ENCODE results near the gene LAMC1.

LAMC1 gene

GRCh38 chr1:183152180-183152579 lies 129.0 kb downstream of the LAMC1 start:
- DNase-seq, result no peak

DNA sequence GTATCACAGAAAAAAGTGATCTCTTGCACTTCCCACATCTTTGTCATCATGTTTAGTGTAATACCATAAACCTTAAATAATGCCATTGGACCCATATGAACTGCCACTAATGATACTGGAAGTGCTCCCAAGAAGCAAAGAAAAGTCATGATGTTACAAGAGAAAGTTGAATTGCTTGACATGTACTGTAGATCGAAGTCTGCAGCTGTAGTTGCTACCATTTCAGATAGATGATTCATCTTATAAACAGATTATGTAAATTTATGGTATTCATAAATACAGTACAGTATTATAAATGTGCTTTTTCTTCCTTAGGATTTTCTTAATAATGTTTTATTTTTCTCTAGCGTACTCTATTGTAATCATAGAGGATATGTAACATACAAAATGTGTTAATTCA lies 132.7 kb downstream of the LAMC1 start:
- DNase-seq, result no peak

GRCh38 chr1:183159960-183160359 lies 136.7 kb downstream of the LAMC1 start:
- DNase-seq, result no peak

GRCh38 chr1:183161391-183161790 lies 138.2 kb downstream of the LAMC1 start:
- DNase-seq, result no peak

- no peak for DNase-seq
These were observed 140.1 kb downstream of the LAMC1 start for GRCh38 chr1:183163316-183163715.

- DNase-seq, result no peak
These were observed 141.1 kb downstream of the LAMC1 start for GRCh38 chr1:183164340-183164739.

GRCh38 chr1:183164963-183165362 lies 141.7 kb downstream of the LAMC1 start:
- no peak for DNase-seq

DNA sequence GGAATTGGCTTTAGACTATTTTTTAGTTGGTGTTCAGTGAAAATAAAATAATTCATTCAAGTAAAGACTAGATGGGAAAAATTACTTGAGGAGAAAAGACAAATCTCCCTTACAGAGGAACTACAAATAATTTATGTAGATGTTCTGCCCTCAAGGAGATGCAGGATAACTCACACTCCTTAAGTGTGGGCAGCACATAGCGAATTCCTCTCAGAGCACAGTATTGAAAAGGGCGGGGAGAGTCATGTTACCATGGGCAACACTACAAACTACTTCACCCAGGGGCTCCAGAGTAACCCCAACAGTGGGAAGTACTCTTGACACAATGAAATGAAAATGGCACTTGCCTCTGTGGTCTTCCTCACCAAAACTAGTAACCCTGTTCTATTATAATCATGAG lies 142.2 kb downstream of the LAMC1 start:
- no peak for DNase-seq

GRCh38 chr1:183166454-183166853 lies 143.2 kb downstream of the LAMC1 start:
- no peak for DNase-seq

DNA sequence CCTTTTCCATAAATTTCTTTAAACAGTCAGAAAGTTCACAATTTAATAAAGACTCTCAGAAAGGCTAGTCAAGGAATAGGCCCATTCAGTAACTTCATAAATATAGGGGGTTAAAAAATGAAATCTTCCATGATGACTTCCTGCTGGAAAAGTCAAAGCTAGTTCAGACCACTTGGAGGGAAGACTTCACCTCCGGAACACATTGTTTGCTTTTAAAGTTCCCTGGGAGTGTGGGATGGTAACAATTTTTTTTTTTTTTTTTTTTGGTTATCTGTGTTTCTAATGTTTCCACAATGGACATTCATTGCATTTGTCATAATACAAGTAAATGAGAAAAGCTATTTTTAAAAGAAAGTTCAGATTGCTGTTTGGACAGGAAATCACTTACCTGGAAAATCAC lies 144.5 kb downstream of the LAMC1 start:
- no peak for DNase-seq

DNA sequence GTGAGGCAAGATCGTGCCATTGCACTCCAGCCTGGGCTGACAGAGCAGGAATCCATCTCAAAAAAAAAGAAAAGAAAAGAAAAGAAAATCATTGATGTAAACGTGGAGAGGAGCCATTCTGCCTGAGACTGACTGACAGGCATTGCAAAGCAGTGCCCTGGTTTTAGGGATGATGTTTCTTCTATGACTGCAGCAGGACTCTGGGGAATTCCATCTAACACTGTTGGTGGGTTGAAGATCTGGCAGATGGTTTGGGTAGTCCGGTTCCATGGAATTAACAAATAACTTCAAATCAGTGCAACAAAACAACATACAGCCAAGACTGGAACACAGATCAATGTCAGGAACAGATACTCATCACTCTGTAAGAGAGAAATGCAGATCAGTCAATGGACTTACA lies 145.1 kb downstream of the LAMC1 start:
- DNase-seq, result no peak

DNA sequence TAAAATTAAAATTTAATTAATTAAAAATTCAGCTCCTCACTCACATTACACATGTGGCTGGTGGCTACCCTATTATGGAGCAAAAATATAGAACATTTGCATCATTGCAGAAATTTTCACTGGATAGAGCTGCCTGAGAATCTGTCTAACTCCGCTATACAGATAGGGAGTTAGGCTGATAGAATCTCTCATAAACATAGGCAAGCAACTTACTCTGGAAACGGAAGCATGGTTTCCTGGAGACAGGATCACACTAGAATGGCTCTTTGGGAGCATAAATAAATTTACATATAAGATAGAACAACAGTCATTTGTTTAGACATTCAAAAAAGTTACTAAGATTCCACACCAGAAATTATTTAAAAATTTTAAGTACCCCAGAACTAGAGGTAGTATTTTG lies 150.6 kb downstream of the LAMC1 start:
- DNase-seq, result no peak

DNA sequence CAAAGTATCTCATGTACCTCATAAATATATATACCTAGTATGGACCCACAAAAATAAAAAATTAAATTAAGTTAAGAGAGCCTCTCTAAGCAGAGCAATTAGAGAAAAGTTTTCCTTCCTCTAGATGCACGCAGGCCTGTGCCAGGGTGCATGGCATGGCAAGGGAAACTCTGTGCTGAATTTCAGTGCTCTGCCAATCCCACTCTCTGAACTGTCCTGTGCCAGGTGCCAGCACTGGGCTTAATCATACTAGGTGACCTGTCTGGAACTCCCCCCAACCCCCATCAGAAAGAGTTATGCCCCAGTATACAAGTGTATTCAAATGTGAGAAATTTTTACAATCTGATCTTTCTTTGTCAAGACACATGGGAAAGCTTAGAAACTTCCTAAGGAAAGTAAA lies 152.4 kb downstream of the LAMC1 start:
- no peak for DNase-seq

DNA sequence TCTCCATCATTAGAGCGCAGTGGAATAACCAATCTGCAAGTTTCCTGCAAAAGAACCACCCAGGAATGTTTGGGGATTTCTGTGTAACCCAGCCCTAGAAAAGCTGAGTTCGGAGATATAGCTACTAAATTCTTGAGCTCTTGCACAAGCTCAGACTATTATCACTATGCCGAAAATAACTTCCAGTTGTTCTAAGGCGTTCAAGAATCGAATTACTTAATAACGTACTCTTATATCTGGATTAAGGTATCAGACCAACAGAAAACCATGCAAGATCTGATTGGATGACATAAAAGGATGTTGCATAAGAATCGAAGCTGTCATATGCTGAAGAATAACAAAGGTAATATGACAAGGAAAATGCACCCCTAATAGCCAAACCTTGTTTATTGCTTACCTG lies 155.3 kb downstream of the LAMC1 start:
- DNase-seq, result no peak

- DNase-seq, result no peak
These were observed 155.8 kb downstream of the LAMC1 start for GRCh38 chr1:183179033-183179432.

GRCh38 chr1:183180218-183180617 lies 157.0 kb downstream of the LAMC1 start:
- peak; percentile 68 for DNase-seq

- DNase-seq, result no peak
These were observed 157.4 kb downstream of the LAMC1 start for GRCh38 chr1:183180634-183181056.

DNA sequence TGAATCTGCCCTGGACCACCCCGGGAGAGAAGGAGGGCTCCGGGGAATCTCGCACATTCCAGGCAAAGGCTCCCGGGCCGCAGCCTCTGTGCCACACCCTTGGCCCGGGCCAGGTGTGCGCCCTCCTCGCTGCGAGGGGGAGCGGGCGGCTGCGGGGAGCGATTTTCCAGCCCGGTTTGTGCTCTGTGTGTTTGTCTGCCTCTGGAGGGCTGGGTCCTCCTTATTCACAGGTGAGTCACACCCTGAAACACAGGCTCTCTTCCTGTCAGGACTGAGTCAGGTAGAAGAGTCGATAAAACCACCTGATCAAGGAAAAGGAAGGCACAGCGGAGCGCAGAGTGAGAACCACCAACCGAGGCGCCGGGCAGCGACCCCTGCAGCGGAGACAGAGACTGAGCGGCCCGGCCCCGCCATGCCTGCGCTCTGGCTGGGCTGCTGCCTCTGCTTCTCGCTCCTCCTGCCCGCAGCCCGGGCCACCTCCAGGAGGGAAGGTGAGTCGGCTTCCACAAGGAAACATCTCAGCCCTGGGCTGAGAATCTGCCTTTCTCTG lies 162.8 kb downstream of the LAMC1 start, which contains the start of gene LAMC2:
TSS of gene LAMC2 (plus strand) at position 324 of the 550 bp plus-strand sequence. CDS start at position 413, 89 bp downstream.
- DNase-seq, result peak; percentile 64

DNA sequence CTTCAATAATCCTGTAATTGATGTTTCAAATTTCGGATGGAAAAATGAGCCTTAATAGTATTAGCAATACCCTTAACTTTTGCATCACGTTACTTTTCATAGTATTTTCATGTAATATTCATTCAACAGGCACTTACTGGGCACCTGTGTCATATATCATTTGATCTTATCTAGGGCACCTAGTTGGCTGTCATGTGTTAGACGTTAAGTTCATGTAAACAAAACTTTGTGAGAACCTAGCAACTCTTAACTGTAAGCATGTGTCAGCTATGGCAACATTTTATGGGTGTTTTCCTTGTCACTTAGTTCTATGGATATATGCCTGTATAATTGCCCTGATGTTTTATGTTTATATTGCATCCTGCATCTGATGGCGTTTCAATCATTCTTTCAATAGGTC lies 163.6 kb downstream of the LAMC1 start:
- DNase-seq, result no peak

DNA sequence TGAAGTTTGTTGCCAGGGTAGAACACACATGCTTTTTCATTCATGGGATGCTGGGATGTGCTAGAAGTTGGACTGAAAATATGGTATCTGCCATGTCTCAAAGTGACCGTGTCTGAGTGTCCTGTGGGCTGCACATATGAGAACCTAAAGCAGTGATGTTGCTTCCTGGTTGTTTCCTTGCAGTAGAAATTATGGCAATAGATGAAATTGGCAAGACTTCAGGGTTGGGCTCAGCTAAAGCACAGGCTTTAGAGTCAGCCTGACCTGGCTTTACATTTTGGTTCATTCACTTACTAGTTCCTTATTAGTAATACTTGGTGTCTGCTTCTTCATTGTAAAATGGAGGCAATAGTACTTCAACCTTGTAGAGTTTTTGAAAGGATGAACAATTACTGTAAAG lies 165.0 kb downstream of the LAMC1 start:
- no peak for DNase-seq

GRCh38 chr1:183191833-183192232 lies 168.6 kb downstream of the LAMC1 start:
- no peak for DNase-seq

GRCh38 chr1:183193963-183194525 lies 170.8 kb downstream of the LAMC1 start:
- DNase-seq, result no peak

DNA sequence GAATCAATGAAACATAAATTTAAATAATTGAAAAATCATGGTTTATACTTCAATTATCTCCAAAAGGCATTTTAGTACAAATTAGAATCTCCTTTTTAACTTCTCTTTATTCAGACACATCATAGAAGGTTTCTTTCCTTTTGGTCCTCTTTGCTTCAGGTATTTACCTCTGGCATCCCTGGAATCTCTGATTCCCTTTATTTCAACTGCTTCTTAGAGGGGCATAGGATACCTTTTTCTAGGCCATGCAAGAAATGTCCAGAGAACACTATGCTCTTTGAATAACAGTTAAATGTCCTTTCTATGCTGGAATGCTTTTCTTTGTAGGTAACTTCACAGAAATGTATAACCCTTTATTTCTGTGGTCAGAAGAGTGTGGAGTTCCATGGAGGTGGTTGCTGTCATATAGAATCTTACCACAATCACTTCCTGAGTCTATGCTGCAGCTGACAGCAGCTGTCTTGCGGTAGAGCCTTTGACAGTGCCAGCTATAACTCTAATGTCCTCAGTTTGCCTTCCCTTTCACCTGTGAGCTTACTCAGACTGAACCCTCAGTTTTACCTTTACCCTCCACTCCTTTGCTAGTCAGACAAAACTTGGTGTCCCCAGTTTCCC lies 171.4 kb downstream of the LAMC1 start:
- DNase-seq, result no peak

DNA sequence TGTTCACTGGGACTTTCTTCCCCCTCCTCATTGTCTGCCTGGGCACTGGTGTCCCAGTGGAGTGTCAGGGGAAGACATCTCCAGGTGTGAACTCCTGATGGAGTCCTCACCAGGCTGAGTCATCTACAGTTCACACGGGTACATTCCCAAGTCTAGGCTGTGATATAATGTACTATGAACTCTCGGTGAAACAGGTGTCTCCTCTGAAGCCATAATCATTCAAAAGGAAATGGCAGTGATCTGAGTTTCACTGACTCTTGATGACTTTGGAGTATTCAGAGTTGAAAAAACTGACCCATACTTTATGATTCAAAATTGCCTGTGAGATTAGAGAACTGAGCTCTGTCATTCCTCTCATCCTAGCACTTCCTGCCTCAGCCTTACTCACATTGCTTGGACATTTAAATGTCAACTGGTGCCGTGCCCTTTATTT lies 171.9 kb downstream of the LAMC1 start:
- no peak for DNase-seq
